Activated T-helper 1 cell treated with anti-CD3 and anti-CD28 coated beads, Interleukin-2, amount 50 U/mL, for 16 hours (primary cell): Measurements from ENCODE around the gene DISP2.

Source experiments
- DNase-seq, 2 donors: peaks; one replicate each; pipeline ENCODE4 v3.0.0-alpha.2; 2020; ENCODE audit warnings: low read depth in 1 of 2, low spot score in 1 of 2

The DISP2 gene

GRCh38 chr15:40358471-40359353 is 693 bp downstream of the DISP2 start:
- no peak for DNase-seq

GRCh38 chr15:40360015-40360414 is 2.0 kb downstream of the DISP2 start:
- DNase-seq, result no peak

GRCh38 chr15:40361640-40362039 is 3.6 kb downstream of the DISP2 start:
- no peak for DNase-seq

- no peak for DNase-seq
These were observed 5.6 kb downstream of the DISP2 start for GRCh38 chr15:40363611-40364010.

GRCh38 chr15:40364251-40364650 is 6.2 kb downstream of the DISP2 start:
- DNase-seq, result no peak

- DNase-seq, result no peak
These were observed 7.0 kb downstream of the DISP2 start for GRCh38 chr15:40365016-40365415.

GRCh38 chr15:40365624-40366456 is 7.8 kb downstream of the DISP2 start:
- DNase-seq, result no peak

GRCh38 chr15:40366457-40367370 is 8.7 kb downstream of the DISP2 start:
- DNase-seq, result no peak

- no peak for DNase-seq
These were observed 9.3 kb downstream of the DISP2 start for GRCh38 chr15:40367371-40367685.

GRCh38 chr15:40367686-40368611 is 9.9 kb downstream of the DISP2 start:
- DNase-seq, result peak; percentile 68 to 79

GRCh38 chr15:40368719-40369473 is 10.9 kb downstream of the DISP2 start:
- no peak for DNase-seq

- no peak for DNase-seq
These were observed 11.5 kb downstream of the DISP2 start for GRCh38 chr15:40369474-40369869.

- DNase-seq, result no peak
These were observed 12.0 kb downstream of the DISP2 start for GRCh38 chr15:40369971-40370370.

- DNase-seq, result no peak
These were observed 15.0 kb downstream of the DISP2 start for GRCh38 chr15:40372981-40373380.

- DNase-seq, result no peak
These were observed 19.6 kb downstream of the DISP2 start for GRCh38 chr15:40377606-40378005.

- DNase-seq, result no peak
These were observed 21.4 kb downstream of the DISP2 start for GRCh38 chr15:40379374-40379773.

- DNase-seq, result no peak
These were observed 21.8 kb downstream of the DISP2 start for GRCh38 chr15:40379853-40380252.

- no peak for DNase-seq
These were observed 22.6 kb downstream of the DISP2 start for GRCh38 chr15:40380636-40381035.

- DNase-seq, result no peak
These were observed 24.0 kb downstream of the DISP2 start for GRCh38 chr15:40381818-40382529.
